ENCODE measurements around the gene KLK15.

Gene KLK15

DNA sequence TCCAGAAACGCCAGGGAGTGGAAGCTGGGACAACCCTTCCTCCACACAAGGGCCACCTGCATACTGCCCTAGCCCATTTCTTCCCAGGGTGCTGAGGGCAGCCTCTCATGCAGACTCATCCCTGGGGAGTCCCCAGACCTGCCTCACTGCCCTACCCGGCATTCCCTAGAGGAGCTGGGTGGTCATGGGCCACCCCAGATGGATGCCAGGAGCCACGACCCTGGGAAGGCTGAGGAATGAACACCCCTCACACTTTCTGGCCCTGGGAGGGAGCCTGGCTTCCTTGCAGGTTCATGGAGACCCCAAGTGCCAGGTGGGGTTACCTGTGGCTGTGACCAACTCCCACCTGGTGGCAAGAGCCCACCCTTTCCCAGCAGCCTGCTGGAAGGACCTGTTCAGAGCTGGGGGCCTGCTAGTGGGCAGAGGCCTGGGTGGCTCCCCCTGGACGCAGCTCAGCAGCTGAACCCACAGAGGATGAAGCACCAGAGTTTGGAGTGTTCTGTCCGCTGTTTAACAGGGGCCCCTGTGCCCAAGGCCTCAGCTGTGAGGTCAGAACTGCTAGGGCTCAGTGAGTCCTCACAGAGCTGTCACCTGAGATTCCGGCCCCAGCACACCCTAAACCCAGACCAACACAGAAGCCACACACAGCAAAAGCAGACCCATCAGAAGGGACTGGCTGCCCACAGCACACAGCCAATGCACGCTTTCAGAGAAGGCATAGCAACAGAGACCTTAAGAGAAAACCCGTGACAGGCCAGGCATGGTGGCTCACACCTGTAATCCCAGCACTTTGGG lies 36.5 kb downstream of the KLK15 start:
- DNase-seq (ENCODE audit: low read depth): no peak
- TF ChIP-seq, protein P1, sequence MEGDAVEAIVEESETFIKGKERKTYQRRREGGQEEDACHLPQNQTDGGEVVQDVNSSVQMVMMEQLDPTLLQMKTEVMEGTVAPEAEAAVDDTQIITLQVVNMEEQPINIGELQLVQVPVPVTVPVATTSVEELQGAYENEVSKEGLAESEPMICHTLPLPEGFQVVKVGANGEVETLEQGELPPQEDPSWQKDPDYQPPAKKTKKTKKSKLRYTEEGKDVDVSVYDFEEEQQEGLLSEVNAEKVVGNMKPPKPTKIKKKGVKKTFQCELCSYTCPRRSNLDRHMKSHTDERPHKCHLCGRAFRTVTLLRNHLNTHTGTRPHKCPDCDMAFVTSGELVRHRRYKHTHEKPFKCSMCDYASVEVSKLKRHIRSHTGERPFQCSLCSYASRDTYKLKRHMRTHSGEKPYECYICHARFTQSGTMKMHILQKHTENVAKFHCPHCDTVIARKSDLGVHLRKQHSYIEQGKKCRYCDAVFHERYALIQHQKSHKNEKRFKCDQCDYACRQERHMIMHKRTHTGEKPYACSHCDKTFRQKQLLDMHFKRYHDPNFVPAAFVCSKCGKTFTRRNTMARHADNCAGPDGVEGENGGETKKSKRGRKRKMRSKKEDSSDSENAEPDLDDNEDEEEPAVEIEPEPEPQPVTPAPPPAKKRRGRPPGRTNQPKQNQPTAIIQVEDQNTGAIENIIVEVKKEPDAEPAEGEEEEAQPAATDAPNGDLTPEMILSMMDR (conservative IDR thresholded peaks at IDR 0.05; ENCODE audit: low read depth, low read length): no peak
- H3K4me3 ChIP-seq (ENCODE audit: low read length): no peak overlapping the region

DNA sequence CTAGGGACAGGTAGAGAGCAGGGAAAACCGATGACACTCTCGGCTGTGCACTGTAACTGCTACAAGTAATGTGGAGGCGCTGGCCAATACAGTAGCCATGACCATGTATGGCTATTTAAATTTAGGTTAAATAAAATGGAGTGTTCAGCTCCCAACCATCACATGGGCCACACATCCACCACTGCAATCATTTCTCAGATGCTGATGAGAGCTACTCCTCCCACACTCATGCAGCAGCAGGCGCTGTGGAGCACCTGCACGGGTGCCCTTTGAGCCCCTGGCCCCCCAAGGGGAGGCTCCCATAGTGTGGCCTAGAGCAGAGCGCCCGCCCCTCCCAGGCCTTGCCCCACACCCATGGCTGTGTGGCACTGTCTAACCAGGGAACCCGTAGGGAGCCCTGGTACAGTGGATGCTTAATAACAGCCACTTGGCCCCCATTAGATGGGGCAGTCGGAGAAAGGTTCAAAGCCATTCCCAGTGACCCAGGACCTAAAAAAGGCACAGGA lies 37.2 kb downstream of the KLK15 start:
- DNase-seq (ENCODE audit: low read depth): no peak
- TF ChIP-seq, protein P1 (conservative IDR thresholded peaks at IDR 0.05; ENCODE audit: low read depth, low read length): no peak
- H3K4me3 ChIP-seq (ENCODE audit: low read length): no peak overlapping the region

DNA sequence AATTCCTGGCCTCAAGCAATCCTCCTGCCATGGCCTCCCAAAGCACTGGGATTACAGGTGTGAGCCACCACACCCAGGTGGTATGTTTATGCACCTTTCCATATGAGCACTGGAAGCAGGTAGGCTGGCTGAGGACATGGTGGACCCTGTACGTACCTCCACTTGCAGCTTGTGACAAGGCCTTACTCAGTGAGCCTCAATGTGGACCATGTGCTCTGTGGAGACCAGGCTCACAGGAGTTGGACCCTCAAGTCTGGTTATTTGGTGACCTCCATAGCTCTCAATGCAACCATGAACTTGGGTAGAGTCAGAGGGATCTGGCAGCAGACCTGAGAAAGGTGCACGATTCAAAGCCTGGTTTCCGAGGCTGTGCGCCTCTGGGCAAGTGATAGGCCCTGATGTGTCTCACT lies 37.7 kb downstream of the KLK15 start:
- H3K4me3 ChIP-seq (ENCODE audit: low read length): no peak overlapping the region
- TF ChIP-seq, protein P1 (conservative IDR thresholded peaks at IDR 0.05; ENCODE audit: low read depth, low read length): no peak
- DNase-seq (ENCODE audit: low read depth): no peak

DNA sequence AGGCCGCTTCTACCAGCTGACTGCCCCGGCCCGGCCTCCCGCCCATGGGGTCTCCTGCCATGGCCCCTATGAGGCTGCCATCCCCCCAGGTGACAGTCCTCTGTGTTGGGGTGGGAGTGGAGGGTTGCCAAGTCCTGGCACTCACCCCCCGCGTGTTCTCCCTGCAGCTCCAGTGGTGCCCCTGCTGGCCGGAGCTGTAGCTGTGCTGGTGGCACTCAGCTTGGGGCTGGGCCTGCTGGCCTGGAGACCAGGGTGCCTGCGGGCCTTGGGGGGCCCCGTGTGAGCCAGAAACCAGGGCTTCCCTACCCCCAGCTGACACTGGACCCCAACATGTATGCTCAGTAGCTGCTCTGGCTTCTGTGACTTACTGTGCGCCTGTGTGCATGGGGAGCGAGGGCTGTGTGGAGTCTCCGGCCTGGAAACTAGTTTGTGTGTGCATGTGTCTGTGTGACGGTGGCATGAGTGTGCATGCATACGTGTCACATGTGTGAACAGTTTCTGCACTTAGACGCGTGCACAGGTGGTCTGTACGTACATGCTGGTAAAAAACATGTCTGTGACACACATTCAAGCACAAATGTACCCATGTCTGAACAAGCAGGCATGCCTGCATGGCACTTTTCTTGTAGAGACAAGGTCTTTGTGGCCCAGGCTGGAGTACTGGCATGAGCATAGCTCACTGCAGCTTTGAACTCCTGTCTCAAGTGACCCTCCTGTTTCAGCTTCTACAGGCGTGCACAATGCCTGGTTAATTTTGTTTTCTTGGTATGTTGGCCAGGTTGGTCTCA lies 38.3 kb downstream of the KLK15 start:
- no peak for DNase-seq (ENCODE audit: low read depth)
- no peak overlapping the region for H3K4me3 ChIP-seq (ENCODE audit: low read length)
- TF ChIP-seq, protein P1 (conservative IDR thresholded peaks at IDR 0.05; ENCODE audit: low read depth, low read length): peak; percentile 33

DNA sequence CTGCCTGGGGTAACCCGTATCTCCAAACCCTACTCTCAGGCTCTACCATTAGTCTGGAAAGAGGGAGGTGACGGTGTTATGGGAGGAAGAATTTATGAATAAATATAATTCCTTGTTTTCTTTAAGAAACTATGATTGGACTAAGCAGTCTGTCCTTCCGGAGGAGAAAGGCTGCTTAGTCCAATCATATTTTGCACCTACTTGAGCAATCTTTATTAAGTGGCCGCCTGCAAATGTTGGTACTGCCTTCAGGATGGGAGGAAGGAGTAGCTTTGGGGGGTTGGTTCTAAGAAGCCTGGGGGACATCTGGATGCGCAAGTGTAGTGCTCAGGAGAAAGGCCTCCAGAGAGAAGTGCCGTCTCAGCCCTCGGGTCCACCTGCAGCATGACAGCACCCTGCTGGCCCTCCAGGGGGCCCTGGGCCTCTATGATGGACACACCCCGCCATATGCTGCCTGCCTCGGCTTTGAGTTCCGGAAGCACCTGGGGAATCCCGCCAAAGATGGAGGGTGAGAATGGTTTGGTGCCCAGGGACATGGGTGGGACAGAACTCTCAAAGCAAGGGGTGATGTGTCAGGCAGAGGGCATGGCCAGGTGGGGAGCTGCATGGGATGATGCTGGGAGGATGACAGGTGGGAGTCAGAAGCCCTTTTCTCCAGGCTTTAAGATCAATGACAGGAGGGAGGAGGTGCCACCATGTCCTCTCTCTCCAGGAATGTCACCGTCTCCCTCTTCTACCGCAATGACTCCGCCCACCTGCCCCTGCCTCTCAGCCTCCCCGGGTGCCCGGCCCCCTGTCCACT lies 39.1 kb downstream of the KLK15 start:
- no peak overlapping the region for H3K4me3 ChIP-seq (ENCODE audit: low read length)
- no peak for DNase-seq (ENCODE audit: low read depth)
- TF ChIP-seq, protein P1 (conservative IDR thresholded peaks at IDR 0.05; ENCODE audit: low read depth, low read length): peak; percentile 30

DNA sequence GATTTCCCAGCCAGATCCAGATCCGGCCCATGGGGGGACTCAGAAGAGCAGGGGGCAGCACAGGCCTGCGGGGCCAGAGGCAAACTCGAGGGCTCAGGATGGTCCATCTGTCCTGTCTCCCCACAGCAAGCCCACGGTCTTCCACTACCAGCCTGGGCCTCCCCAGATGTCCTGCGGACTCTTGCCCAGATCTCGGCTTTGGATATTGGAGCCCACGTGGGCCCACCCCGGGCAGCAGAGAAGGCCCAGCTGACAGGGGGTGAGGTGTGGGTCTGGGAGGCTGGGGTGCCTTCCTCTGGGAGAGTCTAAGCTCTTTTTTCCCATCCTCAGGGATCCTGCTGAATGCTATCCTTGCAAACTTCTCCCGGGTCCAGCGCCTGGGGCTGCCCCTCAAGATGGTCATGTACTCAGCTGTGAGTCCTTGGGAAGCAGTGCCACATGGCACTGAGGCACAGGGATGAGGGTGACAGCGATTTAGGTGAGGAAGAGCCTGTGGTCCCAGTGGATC lies 39.8 kb downstream of the KLK15 start:
- no peak for DNase-seq (ENCODE audit: low read depth)
- no peak overlapping the region for H3K4me3 ChIP-seq (ENCODE audit: low read length)
- TF ChIP-seq, protein P1 (conservative IDR thresholded peaks at IDR 0.05; ENCODE audit: low read depth, low read length): no peak
